Stimulated activated CD8-positive, alpha-beta memory T cell treated with anti-CD3 and anti-CD28 coated beads, Interleukin-12 subunit alpha, Interleukin-12 subunit beta, amount 100 ng/mL, for 24 hours (primary cell): ENCODE data around the gene RITA1.

Experiments
- DNase-seq: peaks from one replicate; pipeline ENCODE4 v3.0.0-alpha.2; 2020; ENCODE audit errors: extremely low read depth

Gene RITA1

DNA sequence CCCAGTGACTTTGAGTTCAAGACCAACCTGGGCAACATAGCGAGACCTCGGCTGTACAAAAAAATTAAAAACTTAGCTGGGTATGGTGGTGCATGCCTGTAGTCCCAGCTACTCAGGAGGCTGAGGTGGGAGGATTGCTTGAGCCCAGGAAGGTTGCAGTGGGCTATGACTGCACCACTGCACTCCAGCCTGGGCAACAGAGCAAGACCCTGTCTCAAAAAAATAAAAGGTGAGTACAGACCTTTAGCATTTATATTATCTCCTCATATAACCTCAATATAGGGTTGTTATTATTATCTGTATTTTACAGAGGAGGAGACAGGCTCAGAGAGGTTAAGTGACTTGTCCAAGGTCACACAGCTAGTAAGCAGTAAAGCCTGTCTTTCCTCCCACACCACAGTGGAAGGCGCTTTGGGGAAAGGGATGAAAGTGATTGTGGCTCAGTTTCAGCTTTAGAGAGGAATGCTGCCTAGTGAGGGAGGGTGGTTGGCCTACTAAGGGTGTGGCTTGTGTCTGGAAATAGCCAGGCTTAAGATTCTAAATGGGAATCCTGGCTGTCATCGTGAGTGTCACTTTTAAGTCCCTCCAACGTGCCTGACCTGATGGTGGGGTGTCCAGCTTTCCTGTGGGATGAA is 43.0 kb downstream of the RITA1 start:
- no peak for DNase-seq

DNA sequence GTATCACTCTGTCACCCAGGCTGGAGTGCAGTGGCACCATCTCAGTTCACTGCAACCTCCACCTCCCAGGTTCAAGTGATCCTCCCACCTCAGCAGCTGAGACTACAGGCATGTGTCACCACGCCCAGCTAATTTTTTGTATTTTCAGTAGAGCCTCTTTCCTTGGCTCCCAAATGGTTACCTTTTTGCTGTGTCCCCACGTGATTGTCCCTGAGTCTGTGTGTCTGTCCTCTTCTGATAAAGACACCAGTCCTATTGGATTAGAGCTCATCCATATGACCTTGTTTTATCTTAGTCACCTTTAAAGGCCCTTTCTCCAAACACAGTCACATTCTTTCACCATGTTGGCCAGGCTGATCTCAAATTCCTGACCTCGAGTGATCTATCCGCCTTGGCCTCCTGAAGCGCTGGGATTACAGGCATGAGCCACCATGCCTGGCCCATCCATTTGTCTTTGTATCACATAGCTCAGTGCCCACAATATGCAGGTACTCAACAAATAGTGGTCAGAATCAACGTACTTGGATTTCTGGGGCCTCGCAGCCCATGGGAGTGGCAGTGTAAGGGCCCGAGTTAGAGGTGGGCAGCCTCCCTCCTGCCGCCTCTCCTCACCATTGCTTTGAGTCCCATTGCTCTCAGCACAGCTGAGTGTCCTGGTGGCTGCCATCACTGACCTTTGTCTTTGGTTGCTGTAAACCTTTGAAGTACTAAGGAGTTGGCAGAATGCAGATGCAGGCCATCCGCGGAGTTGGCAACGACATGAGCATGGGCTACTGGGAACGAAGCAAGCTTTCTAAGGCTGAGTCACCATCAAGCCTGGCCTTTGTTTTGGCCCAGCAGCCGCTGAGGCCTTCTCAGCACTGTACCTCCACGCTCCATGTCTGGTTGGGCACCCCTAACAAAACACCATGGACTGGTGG is 45.1 kb downstream of the RITA1 start:
- DNase-seq = no peak

DNA sequence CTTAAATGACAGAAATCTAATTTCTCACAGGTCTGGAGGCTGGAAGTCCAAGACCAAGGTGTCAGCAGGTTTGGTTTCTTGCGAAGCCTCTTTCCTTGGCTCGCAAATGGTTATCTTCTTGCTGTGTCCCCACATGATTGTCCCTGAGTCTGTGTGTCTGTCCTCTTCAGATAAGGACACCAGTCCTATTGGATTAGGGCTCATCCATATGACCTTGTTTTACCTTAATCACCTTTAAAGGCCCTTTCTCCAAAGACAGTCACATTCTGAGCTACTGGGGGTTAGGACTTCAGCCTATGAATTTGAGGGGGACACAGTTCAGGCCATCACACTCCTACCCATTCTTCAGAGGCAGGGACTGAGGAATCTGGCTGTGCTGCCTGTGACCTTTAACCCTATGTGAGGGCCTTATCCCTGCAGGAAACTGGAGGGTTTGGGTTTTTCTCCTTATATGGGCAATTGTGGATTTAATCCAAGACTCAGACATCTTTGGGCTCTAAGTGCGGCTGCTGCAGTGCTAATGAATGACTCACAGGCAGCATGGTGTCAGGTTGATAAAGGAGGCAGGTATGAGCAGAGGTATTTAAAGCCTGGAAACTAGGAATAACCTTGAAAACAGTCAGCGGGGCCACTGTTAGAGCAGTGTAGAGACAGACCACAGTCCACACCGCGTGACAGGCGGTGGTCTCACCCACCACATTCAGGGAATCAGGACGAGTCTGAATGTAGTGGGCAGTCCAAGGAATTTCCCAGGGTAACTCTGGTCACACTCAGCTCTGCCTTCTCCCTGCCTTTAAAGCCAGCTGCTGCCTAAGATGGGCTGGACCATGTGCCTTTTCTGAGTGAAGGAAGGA is 45.9 kb downstream of the RITA1 start:
- DNase-seq = no peak

DNA sequence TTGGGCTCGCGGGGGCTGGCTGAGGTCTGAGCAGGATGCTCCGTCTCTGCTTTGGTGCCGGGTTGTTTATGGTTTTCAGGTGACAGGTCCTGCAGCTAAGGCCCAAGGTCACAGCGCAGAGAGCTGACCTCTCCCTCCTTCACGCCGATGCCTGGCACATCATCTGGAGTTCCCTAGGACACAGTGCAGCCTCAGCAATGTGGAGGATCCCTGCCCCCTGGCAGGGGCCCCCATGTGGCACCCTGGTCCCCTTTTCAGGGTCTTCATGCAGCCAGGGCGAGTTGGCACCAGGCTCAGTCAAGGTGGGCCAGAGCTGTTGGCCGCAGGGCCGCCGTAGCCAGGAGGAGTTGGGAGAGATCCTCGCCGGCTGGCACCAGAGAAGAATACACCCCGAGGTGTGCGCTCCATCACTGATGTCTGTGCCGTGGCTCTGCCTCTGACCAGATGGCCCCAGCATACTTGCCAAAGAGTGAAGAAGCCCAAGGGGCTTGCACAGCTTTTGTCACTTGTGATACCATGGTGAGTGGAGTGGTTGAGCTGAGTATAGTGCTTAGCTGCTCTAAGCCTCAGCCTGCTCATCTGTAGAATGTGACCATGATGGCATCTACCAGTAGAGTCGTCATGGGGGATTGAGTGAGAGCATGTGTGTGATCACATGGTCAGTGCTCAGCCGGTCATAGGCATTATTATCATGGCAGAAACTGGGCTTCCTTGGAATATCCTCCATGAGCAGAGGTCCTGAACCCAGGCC is 46.7 kb downstream of the RITA1 start:
- no peak for DNase-seq

DNA sequence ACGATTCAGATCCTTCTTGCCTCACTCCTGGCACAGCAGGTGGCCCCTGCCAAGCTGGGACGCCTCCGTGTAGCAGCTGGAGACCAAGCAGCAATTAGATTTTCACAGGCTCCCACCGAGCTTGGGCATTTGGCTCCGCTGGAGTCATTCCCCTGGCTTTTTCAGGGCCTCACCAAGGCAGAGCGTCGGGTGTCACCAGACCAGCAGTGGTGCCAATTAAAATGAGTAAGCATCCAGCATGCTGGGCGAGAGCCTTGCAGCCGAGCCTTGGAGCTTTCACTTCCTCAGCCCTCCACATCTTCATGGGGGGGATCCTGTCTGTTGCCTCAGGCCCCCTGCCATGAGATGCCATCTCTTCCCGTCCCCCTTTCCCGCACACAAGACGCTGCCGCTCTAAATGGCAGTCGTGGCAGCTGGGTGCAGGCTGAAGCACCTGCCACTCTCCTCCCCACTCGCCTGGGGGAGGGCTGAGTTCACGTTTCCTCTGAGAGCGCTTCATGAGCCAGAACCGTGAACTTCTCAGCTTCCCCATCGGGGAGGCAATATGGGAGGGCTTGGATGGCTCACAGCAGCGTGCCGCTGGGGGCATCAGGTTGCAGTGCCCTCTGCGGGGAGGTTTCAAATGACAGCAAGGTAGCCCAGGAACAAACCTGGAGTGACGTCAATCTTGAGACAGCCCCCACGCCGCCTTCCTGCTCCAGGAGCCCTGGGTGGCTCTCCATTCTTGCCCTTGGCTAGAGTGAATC is 47.5 kb downstream of the RITA1 start:
- no peak for DNase-seq

DNA sequence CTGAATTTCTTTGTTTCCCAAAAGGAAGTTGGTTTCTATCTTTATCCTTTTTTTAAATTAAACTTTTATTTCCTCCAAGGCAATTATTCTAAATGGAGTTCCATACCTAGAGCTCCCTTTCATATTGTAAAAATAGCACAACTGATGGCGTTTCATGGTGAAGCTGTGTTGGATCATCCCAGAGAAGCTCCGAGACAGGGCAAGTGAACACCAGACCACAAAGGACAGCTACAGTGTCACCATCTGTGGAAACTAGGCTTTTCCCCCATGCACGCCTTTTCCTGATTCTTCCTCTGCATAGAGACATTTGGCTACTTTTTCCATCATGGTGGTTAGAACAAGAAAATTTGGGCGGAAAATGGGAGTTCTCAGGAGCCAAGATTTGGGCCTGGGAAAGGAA is 48.4 kb downstream of the RITA1 start:
- no peak for DNase-seq

DNA sequence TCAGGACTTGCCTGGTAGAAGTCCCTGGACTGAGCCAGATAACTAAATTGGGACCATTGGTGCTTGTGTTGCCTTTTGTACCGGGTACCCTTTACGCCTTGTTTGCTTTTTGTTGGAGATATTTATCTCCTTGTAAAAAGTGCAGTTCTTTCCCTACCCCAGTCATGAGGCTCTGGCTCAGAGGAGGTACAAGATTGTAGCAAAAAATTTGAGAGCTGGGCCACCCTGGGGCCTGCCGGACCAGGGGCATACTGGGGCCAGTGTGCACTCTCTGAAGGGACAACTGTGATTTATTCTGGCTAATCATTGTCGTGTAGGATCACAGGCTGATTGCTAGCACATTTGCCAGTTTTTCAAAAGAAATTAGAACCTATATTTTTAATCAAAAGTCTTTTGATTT is 49.0 kb downstream of the RITA1 start:
- DNase-seq = no peak

DNA sequence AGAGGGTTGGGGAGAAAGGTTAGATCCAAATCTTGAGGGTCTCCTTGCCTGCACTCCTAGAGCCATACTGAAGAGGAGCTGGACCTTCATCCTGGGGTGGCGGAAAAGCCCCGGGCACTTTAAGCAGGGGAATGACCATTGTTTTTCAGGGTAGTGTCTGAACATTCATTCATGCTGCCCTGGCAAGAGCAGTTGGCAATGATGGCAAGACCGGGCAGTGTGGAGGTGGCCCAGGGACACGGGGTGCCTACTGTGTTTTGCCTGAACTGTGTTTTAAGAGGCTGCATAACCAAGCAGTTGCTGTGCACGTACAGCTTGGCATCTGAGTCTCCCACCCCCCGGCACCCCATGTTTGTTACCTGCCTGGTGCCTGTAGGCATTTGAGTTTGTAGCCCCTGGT is 50.5 kb downstream of the RITA1 start:
- no peak for DNase-seq

DNA sequence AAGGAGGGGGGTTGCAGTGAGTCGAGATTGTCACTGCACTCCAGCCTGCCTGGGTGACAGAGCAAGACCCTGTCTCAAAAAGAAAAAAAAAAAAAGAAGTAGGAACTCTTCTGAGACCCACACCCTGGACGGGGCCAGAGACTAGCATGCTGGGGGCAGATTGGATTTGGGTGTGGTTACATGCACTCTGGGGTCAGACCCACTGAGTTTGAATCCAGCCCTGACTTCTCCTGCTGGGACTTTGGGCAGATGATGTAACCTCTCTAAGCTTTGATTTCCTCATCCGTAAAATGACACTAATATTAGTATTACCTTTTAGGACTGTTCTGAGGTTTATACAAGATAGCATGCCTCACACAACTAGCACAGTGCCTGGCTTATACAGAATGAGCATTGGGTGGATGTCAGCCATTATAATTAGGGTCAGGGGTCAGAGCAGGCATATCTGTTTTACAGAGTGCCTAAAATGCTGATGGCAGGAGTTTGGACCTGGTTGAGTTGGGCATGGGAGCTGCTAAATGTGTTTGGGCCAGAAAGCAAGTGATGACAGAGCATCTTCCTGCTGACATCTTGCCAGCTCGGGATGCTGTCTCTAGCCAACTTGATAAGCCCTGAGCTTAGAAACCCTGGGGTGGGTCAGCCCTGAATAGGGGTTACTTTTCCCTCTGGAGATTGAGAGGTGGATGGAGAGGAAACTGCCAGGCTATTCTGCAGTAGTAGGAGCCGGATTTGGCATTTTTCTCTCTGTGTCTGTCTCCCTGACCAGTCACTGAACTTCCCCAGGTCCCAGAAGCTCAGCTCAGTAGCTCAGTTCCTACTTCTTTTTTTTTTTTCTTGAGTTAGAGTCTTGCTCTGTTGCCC is 51.2 kb downstream of the RITA1 start:
- no peak for DNase-seq

DNA sequence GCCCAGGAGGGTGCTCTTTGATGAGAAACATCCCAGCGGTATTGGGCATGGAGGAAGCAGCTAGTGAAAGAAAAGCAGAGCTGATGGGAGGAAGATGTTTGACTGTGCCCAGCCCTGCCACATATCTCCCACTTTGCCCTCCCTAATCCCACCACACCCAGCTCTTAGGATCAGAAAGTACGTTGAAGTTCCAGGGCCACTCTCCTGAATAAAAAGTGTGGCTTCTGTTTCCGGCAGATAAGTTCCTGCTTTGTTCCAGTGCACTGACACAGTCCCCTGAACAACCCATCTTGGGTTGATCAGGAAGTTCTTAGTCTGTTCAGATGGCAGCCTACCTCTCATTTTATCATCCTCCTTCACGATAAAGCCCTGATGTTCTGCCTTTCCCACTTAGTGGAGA is 52.2 kb downstream of the RITA1 start:
- no peak for DNase-seq

DNA sequence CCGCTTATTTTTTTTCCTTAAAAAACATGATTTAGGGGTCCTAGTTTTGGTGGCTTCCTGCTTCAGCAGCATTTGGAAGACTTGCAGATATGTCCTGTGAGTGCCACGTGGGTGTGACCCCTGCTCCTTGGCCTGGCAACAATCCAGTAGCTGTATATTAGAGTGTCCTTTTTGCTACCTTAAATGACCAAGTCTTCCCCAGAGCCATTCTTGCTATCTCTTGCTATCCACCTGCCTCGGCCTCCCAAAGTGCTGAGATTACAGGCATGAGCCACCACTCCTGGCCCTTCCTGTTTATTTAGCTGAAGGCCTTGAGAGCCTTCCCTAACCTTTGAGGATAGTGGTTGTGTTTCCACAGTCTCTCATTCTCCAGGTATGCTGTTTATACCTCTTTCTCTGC is 52.8 kb downstream of the RITA1 start:
- no peak for DNase-seq

DNA sequence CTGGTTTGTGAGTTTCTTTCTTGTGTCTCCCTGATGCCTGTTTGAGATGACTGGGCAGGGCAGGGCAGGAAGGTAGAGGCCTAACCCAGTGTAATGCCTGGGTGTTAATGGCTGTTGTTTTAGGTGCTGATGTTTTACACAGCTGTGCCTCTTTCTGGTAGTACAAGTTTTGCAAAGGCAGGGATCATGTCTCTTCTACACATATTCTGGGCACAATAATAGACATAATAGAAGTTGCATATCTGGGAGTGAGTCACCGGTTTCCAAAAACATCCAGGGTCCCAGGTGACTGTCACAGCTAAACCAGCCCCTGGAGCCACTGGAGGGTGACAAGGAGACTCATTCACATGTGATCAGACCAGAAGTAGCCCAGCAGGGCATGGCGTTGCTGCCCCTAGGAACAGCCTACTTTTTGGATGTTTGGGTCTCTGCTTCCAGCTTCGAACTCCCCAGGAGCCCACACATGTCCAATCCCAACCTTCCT is 53.8 kb downstream of the RITA1 start:
- no peak for DNase-seq

DNA sequence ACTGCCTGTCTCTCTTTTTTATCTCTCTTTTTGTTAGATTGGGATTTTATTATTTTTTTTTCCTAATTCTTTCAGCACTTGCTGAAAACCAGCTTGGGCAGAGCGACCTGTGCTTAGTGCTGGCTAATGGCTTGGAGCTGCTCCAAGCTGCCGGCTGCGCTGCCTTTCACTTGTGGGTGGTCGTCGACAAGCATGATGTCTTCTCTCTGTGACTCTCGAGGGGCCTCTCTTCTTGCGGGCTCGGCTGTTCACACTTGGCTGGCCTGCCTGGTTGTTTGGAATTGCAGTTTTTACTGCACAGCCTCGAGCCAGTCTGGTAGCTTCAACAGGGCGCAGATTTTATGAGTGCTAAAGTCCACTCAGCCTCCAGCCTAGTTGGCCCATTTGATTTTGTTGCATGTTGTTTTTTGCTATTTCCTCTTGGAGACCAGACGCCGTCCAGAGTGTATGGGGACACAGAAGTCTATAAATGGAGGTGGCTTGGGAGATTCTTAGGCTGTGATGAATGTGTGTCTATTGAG is 54.4 kb downstream of the RITA1 start:
- no peak for DNase-seq

DNA sequence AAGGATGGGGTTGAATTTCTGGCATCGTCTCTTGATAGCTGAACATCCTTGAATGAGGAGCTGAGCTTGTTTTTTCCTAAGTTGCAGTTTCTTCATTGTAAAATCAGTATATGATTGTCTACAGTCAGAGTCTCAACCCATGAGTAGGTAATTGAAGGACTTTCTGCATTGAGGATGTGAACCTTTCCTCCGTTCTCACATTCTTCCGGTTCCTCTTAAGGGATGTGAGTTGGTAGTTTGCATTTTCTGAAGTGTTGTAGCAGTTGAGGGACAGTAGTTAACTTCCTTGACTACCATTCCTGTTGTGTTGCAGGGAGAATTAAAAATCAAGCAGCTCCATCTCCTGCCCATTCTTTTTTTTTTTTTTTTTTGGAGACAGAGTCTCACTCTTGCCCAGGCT is 54.9 kb downstream of the RITA1 start:
- DNase-seq = no peak

DNA sequence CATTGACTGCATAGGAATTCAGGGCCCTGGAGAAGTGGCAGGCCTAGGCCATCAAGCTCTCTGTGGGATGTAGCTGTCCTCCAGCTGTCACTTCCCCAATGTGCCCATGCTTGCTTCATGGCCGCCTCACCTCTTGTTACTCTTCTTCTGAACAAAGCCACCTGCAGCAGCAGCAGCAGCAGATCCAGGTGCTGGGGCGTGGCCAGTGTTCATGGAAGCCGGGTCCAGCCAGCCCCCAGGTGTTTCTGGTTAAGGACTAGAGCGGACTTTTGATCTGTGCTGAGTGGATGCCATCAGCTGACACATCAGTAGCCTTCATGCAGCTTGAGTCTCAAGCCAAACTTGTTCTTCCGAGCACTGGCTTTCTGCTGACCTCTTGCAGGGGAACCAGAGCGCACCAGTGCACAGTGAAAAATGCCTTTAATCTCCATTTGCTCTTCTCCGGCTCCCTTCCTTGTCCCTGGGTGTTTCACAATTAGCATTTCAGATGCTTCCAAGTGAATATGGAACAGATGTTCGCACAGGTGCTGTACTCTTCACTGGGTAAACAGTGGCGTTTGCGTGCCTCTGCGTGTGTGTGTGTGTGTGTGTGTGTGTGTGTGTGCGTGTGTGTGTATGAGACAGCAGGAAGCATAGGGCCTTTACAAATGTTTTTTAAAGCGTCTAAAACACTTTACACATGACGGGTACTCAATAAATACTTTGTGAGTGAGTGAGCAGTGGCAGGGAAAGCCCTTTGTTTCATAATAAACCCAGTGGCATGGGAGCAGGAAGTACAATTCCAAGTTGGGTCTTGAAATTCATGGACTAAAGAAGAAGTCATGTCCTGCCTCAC is 55.9 kb downstream of the RITA1 start:
- no peak for DNase-seq
